Measurements from ENCODE around the gene SWAP70.

GRCh38 chr11:9753021-9753420, 89.1 kb downstream of the SWAP70 start:
- TF ChIP-seq POLR2A (IDR thresholded peaks at IDR 0.05; ENCODE audit: low read length) (no peak), GATA1 (IDR thresholded peaks at IDR 0.05; ENCODE audit: low read depth, low read length) (no peak)

Measured in erythroblast (primary cell).